Kidney glomerular epithelial cell (primary cell): Measurements from ENCODE around the gene STK35.
A peak's percentile ranks its signal among the peaks of the same experiment; 100 is the strongest.

Experiments
- DNase-seq: peaks from one replicate; lab custom pipeline; 2025; lab: John Stamatoyannopoulos, UW

STK35 gene

DNA sequence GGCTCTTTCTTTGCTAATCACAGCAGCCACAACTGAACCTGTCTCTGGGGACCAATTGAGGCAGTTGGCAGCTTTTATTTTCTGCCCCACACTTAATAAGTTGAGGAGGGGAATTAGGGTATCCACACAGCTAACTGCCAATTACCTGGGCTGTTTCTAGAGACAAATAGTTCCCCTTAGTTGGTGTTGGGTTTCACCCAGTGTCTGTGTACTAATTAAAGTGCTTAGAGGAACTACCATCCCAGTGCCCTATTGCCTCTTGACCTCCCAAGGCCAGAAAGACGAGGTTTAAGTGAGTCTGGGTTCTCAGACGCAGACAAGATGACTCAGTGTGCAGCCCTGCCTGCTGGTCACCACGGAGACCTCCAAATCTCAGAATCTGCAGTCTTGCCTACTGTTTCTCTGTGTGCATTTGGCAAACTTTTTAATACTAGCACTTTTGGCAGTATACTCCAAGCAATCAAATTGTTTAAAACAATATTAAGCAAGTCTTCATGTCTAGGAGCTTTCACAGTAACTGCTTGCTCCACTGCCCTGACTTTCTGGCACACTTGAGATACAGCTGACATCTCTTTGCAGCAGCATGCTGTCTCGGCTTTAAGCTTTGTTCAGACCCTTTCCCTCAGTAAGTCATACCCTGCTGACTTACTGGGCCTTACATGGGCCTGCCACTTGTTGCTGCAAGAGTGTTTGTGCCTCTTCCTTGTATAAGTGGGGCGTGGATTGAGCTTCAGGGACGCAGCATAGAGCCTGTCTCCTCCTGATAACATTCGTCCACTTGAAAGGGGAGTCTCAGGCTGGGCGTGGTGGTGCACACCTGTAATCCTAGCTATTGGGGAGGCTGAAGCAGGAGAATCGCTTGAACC, 31.9 kb downstream of the STK35 start:
- peak; percentile 65 for DNase-seq

DNA sequence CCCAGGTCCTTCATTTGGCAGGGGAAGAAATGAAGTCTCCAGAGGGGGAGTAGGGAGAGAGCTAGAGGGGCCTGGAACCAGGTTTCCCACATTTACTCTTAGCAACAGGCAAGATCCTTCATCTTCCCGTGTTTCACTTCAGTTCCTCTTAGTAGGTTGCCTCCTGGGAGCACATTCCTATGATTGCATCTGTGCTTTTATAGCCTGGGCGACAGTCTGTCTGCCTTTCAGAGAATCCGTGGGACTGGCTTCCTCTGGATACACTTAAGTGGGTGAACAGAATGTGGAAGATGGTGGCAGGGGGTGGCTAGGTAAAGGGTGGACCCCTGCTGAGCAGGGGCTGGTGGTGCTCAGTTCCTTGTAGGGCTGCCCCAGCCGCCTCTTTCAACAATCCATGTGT, 33.4 kb downstream of the STK35 start:
- peak; percentile 66 for DNase-seq

GRCh38 chr20:2136275-2136674, 34.6 kb downstream of the STK35 start:
- DNase-seq: no peak

GRCh38 chr20:2137552-2138201, 36.0 kb downstream of the STK35 start:
- DNase-seq: no peak

DNA sequence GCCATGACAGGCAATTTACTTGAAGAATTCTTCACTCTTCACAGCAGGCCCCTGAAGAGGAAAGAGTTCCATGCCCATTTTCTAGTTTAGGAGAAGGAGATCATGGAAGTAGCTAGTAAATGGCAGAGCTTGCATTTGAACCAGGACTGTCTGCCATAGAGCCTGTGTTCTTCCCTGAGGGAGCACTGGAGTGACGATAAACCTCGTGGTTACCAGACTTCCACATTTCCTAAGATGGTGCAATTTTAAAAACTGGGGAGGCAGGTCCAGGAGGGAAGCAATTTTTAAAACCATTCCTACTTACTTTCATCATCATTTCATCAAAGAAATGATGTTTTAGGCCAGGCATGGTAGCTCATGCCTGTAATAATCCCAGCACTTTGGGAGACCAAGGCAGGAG, 36.8 kb downstream of the STK35 start:
- DNase-seq: no peak

DNA sequence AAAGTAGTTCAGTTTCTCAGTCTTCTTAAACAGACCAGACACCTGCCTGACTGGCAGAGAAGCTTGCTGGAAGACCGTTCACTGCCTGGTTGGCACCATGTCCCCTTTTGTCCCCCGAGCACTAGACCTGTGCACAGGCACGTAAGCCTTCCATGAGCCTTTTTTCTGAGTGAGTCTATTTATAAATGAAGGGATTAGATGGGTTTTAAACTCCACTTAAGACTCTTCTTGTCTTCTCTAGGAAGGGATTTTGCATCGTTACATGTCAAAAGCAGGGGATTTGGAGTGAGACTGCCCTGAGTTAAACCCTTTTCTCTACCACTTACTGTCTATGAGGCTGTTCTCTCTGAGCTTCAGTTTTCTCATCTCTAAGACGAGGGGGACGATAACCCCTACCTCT, 37.6 kb downstream of the STK35 start:
- no peak for DNase-seq

- DNase-seq: no peak
Measured at GRCh38 chr20:2139736-2140135, 38.1 kb downstream of the STK35 start.

GRCh38 chr20:2140561-2140960, 38.9 kb downstream of the STK35 start:
- DNase-seq: no peak

DNA sequence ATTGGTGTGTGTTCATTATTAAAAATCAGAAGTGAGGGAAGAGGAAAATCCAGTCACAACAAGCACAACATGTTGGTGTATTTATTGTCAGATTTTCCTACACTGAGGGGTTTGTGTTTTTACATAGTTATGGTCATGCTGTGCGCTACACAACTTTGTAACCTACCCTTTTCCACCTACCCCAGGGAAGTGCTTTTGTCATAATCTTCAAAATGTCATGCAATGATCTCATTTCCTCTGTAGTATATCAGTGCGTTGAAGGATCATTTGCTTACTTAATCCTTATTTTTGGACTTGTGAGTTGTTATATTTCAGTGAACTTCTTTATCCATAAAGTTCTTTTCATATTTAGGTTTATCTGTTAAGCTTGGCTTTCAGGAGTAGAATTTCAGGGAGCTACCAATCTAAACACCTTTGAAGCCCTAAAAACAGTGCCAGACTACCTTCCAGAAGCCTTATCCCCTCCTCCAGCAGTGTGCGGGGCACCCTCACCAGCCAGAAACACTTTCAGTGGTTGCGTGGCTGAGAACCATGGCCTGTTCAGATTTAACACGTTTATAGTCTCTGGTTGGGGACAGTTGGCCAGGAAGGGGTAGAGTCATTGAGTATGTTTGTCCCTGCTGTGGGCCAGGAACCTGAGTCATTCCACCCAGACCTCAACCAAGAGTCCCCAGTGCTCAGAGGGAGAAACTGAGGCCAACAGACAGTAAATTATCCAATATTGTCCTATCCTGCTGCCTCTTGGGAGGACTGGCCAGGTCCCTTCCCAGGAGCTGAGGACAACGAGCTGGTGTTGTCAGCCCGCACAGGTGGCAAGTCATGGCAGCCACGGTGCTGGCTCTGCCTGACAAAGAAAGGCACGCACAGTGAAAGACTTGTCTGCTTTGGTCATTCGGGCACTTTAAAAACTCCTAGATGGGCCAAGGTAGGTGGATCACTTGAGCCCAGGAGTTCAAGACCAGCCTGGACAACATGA, 40.3 kb downstream of the STK35 start:
- no peak for DNase-seq

- no peak for DNase-seq
Measured at GRCh38 chr20:2142649-2143048, 41.0 kb downstream of the STK35 start.

DNA sequence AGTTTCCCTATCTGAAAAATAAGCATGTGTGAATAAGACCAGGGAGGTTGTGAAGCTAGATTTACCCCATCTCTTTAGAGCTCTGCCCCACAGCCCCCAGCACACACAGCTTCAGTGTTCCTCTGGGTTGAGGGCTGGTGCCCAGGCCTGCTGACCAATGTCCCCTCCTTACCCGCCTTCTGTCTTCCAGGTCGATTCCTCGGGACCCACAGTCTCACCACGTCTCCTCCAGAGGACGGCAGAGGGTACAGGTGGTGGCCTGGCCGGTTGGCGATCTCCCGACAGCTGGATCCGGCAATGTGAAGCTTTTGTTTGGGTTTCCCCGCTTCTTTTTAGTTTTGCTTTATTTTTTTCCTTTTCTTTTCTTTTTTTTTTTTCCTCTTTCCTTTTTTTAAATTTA, 42.0 kb downstream of the STK35 start:
- DNase-seq: no peak

GRCh38 chr20:2144850-2145249, 43.2 kb downstream of the STK35 start:
- no peak for DNase-seq

DNA sequence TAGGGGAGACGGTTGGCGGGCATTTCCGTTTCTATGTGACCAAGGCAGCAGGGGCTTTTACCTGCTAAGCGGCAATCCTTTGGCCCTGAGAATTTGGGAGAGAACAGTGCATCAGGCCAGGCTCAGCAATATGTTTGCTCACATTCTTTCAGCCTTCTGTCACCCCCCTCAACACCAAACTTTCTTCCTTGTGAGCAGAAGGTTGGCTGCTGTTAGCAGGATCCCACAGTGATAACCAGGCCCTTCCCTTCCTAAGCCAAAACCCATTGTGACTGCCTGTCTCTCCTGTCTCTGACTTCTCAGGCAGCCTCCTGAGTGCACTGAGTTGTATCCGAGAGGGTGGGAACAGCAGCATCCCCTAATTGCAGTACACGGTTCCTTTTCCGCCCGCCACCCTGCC, 43.7 kb downstream of the STK35 start:
- no peak for DNase-seq

GRCh38 chr20:2146080-2146867, 44.6 kb downstream of the STK35 start:
- no peak for DNase-seq

- DNase-seq: no peak
Measured at GRCh38 chr20:2149507-2149906, 47.9 kb downstream of the STK35 start.

DNA sequence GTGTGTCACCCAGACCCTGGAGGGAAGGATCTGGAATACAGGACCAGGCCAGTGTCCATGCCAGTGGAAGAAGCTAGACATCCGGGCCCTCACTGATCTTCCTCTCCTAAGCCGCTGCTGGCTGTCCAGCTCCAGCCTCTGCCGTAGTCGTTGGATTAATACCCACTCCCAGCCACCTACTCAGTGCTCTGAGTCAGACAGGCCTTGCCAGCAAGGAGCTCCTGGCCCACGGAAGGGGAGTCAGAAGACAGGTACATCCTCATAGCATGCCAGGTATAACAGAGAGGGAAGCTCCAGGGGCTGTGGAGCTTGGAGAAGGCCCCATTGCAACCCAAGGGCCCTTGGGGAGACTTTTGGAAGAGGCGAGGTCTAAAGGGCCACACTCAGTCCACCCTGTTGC, 49.0 kb downstream of the STK35 start:
- DNase-seq: no peak

- peak; percentile 39 for DNase-seq
Measured at GRCh38 chr20:2151858-2152281, 50.2 kb downstream of the STK35 start.

- DNase-seq: no peak
Measured at GRCh38 chr20:2152317-2152716, 50.7 kb downstream of the STK35 start.

- no peak for DNase-seq
Measured at GRCh38 chr20:2153326-2153725, 51.7 kb downstream of the STK35 start.

DNA sequence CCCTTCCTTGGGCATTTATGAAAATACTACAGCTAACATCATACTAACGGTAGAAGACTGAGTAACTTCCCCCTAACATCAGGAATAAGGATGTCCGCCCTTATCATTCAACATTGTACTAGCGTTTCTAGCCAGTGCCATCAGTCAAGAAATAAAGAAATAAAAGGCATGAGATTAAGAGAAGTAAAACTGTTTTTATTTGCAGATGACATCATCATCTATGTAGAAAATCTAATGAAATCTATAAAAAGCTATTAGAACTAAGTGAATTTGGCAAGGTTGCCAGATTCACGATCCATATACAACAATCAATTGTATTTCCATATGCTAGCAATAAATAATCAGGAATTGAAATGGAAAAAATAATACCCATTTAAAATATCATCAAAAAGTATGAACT, 54.6 kb downstream of the STK35 start:
- no peak for DNase-seq
